ENCODE data around the gene REV1. TPM values are rescaled to one million over a fixed set of nuclear protein-coding genes. Genes with fewer than 3 reads are reported as not detected.
"Not testable (repeated sequence)": the region's sequence is repeated elsewhere in the genome, so short reads cannot be mapped to it uniquely, and the experiment has no call there.

The REV1 gene
- total RNA-seq, 1 experiment from 2014 or later: 39.6 TPM

- CTCF ChIA-PET: no interaction called here
- Histone ChIP-seq H3K9me3 (no peaks in the 10 kb centered on the region), H3K27me3 (replicated peaks; ENCODE audit: control insufficient read depth, insufficient read depth, low read length) (no peaks in the 10 kb centered on the region), H3K4me1 (no peaks in the 10 kb centered on the region), H3K4me3 (ENCODE audit: low read depth, low read length) (no peak overlapping the region), H3K36me3 (ENCODE audit: control insufficient read depth, insufficient read depth, low read length) (no peaks in the 10 kb centered on the region)
- no TSS peak for BruUV-seq (replicated peaks)
- intact Hi-C loops (cut with micrococcal nuclease; ENCODE audit: unreplicated experiment): no loop called here
- Mint-ChIP-seq H3K9me3 (ENCODE audit: unreplicated experiment) (no peaks in the 10 kb centered on the region), H3K4me3 (ENCODE audit: unreplicated experiment) (no peak overlapping the region), H3K27me3 (ENCODE audit: insufficient read depth, unreplicated experiment) (no peaks in the 10 kb centered on the region), H3K36me3 (ENCODE audit: insufficient read depth, unreplicated experiment) (peaks cover 6% of the 10 kb centered on the region), H3K4me1 (ENCODE audit: low read depth, unreplicated experiment) (no peaks in the 10 kb centered on the region), H3K27ac (ENCODE audit: unreplicated experiment) (no peak overlapping the region)
- POLR2A ChIA-PET: no interaction called here
- no peak for TF ChIP-seq CTCF (IDR thresholded peaks at IDR 0.05; ENCODE audit: insufficient read depth in 1 of 2, low read depth in 1 of 2, low read length in 1 of 2, severe bottlenecking in 1 of 2, unreplicated experiment in 1 of 2)
- DNase-seq: no peak
Observed at GRCh38 chr2:99507937-99508818, 18.4 kb upstream of the REV1 start.

GRCh38 chr2:99504844-99505584 lies 15.2 kb upstream of the REV1 start:
- peaks cover 4% of the 10 kb centered on the region for H3K27me3 Mint-ChIP-seq (ENCODE audit: insufficient read depth, unreplicated experiment)
- no TSS peak for BruUV-seq (replicated peaks)
- TF ChIP-seq CTCF (IDR thresholded peaks at IDR 0.05; ENCODE audit: insufficient read depth in 1 of 2, low read depth in 1 of 2, low read length in 1 of 2, severe bottlenecking in 1 of 2, unreplicated experiment in 1 of 2): no peak

GRCh38 chr2:99503662-99504416 lies 14.0 kb upstream of the REV1 start:
- BruUV-seq (replicated peaks); intact Hi-C loops (cut with micrococcal nuclease; ENCODE audit: unreplicated experiment); H3K36me3 Mint-ChIP-seq (ENCODE audit: insufficient read depth, unreplicated experiment); H3K4me1 ChIP-seq; H3K36me3 ChIP-seq (ENCODE audit: control insufficient read depth, insufficient read depth, low read length); H3K27me3 ChIP-seq (replicated peaks; ENCODE audit: control insufficient read depth, insufficient read depth, low read length); H3K4me1 Mint-ChIP-seq (ENCODE audit: low read depth, unreplicated experiment); H3K4me3 Mint-ChIP-seq (ENCODE audit: unreplicated experiment); H3K4me3 ChIP-seq (ENCODE audit: low read depth, low read length); H3K9me3 ChIP-seq; H3K27ac Mint-ChIP-seq (ENCODE audit: unreplicated experiment); H3K27me3 Mint-ChIP-seq (ENCODE audit: insufficient read depth, unreplicated experiment); DNase-seq; CTCF ChIA-PET; H3K9me3 Mint-ChIP-seq (ENCODE audit: unreplicated experiment); POLR2A ChIA-PET: not testable (repeated sequence)

More at GRCh38 chr2:99504844-99505584, 15.2 kb upstream of the REV1 start:
- Mint-ChIP-seq H3K9me3 (ENCODE audit: unreplicated experiment) (no peaks in the 10 kb centered on the region), H3K4me3 (ENCODE audit: unreplicated experiment) (no peak overlapping the region), H3K36me3 (ENCODE audit: insufficient read depth, unreplicated experiment) (no peaks in the 10 kb centered on the region), H3K4me1 (ENCODE audit: low read depth, unreplicated experiment) (no peaks in the 10 kb centered on the region), H3K27ac (ENCODE audit: unreplicated experiment) (no peak overlapping the region)
- Histone ChIP-seq H3K4me3 (ENCODE audit: low read depth, low read length) (no peak overlapping the region), H3K27me3 (replicated peaks; ENCODE audit: control insufficient read depth, insufficient read depth, low read length) (no peaks in the 10 kb centered on the region; the same call in 1 of the 2 replicates), H3K36me3 (ENCODE audit: control insufficient read depth, insufficient read depth, low read length) (no peaks in the 10 kb centered on the region), H3K4me1 (no peaks in the 10 kb centered on the region), H3K9me3 (no peaks in the 10 kb centered on the region)
- intact Hi-C loops (cut with micrococcal nuclease; ENCODE audit: unreplicated experiment): no loop called here
- no peak for DNase-seq
- ChIA-PET POLR2A (no interaction called here), CTCF (no interaction called here)

Data from Caco-2 (cell line).